GM18511 (cell line): ENCODE results near the gene PHLDA1.

Experiments
- ATAC-seq: cut with Tn5 transposase; IDR thresholded peaks from one replicate; pipeline ENCODE4 v1.9.1; 2021; ENCODE audit warnings: mild to moderate bottlenecking, moderate library complexity; ENCODE audit not compliant: unreplicated experiment

The PHLDA1 gene

GRCh38 chr12:76038176-76038575 lies 6.6 kb upstream of the PHLDA1 start:
- no peak for ATAC-seq

DNA sequence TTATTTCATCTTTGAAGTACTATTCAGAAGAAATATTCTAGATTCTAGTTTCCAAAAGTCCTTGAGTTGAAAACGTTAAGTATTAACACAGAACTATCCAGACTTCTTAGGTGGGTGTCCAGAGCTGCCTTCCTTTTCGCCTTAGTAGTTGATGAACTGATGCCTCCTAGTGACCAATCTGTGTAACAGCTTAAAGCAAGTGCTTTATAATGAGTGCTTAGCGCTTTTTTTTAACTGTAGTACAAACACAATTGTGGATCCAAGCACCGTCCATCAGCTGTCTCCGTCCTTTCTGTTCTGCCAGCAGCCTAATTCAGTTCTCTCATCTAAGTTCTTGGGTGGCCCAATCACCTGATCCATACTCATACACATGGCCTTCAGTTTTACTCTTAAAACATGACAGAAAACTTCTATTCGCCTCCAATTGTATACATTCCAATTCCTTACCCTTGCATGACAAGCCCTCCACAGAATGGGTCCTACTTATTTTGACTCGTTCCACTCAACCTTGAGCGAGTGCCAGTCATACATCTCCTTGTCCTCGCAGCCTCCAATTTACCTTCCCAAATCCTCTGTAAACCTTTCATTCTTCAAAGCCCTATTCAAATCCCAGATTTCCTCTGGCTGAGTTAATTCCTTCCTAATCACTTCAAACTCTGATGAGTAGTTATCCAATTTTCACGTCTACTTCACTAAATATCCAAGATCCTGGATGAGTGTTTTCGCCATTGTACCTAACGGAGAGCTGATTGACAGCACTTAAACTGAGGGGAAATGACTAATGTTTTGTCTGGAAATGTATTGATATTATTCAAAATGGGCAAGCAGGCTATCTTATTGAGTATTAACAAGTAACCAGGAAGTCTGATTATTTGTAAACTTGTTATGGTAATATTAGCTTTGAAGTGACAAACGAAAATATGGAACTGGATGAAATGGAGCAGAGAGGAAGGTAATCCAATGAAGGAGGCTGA lies 5.8 kb upstream of the PHLDA1 start:
- peak; percentile 55 for ATAC-seq

DNA sequence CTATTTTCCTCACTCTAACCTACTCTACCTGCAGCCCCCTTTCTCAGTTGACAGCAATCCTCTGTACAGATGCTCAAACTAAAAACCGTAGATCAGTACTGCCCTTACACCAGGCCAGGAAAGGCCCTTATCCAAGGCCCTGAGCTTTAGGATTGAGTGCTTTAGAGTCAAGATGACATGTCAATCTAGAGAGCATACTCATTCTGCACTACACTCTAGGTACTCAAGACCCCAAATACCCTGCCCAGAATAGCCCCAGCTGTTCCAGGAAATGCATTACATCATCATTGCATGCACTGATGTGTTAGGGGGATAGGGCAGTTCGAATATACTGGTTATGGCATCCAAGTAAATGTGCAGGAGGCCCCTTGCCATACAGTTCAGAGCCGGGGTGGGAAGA lies 3.5 kb upstream of the PHLDA1 start:
- no peak for ATAC-seq

DNA sequence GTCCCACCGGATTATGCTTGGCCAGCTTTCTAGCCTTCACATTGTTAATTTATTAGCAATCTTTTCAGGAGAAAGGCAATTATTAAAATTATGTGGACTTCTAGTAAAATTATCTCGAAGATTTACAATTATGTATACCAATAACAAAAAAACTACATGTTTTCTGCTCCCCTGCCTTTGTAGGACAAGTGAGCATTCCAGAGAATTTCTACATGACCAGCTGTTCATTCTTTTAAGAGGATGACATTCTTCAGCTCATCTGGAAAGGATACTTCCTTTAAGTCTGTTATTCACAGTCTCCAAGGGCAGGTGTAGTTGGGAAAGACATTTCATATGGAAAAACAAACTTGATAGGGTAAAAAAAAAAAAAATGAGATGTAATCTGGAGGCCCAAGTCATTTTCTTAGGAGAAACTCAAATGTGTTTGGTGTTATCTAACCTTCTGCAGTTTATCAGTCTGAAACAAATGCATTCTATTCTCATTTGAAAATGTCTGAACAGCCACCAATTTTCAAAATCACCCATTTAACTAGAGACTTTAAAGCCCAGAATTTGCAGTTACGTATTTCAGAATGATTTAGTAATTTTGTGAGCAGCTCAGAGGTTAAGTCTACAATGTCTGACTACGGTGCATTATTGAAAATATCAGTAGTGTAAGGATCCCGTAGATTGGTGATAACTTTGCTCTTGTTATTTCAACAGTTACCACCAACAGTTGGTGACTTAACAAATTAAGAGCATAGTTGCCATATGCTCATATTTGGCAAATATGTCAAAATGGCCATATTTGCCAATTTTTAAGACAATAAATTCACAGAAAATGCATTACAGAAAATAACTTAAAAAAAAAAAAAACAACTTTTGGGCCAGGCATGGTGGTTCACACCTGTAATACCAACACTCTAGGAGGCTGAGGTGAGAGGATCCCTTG lies 1.8 kb upstream of the PHLDA1 start:
- ATAC-seq, result no peak

- peak; percentile 33 for ATAC-seq
Measured at GRCh38 chr12:76032043-76032981, 736 bp upstream of the PHLDA1 start.

DNA sequence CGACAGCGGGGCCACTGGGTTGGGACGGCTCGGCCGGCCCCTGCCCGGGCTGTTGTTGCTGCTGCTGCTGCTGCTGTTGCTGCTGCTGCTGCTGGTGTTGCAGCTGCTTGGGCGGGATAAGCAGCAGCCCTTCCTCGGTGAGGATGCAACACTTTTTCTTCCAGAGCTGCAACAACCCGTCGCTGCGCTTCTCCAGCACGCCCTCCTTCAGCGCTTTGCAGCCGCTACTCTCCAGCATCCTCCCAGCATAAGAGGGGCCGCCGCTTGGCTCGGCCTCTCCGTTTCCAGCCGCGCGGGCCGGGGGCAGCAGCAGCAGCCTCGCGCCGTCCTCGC lies 529 bp downstream of the PHLDA1 start:
- peak; percentile 22 for ATAC-seq

DNA sequence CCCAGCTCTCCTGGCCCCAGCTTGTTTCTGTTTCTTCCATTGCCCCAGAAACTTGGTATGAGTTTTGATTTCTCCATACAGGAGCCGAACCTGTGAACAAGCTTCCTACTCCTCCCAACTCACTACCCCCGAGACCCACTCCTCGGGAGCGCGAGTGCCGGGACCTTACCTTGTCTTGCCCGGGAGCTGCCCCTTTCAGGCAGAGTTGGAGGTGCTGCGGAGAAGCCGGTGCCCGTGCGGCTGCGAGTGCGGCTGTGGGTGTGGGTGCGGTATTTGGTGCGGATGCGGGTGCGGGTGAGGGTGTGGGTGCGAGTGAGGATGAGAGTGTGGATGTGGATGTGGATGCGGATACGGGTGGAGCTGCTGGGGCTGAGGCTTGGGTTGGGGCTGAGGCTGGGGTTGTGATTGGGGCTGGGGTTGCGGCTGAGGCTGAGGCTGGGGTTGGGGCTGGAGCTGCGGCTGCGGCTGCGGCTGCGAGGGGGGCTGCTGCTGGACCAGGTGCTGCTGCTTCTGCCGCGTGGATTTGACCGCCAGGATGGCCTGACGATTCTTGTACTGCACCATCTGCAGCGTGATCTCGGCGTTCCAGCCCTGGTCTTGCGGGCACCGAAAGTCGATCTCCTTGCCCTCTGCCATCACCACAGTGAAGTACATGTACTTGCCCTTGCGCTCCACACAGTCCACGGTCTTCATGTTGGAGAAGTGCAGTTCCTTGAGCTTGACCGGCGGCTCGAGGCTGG lies 1.1 kb downstream of the PHLDA1 start:
- ATAC-seq, result no peak

DNA sequence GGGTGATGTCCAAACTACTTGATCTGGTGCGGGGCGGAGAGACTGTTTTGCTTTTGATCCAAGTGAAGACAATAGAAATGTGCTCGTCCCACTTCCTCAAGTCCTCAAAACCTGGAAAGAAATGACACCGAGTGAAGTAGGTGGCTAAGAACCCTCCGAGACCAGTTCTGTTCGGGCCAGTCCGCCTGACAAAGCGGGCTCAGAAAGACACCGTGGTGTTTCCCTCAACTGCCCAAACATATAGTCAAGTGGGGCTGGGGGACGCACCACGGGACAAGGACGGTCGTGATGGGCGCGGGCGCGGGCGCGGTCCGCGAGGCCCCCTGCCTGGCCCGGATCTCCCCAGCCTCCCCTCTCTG lies 1.6 kb downstream of the PHLDA1 start:
- ATAC-seq, result no peak

GRCh38 chr12:76028571-76029277 lies 2.9 kb downstream of the PHLDA1 start:
- no peak for ATAC-seq

- ATAC-seq, result no peak
Measured at GRCh38 chr12:76026643-76027063, 4.9 kb downstream of the PHLDA1 start.

GRCh38 chr12:76025601-76026575 lies 5.7 kb downstream of the PHLDA1 start:
- no peak for ATAC-seq

DNA sequence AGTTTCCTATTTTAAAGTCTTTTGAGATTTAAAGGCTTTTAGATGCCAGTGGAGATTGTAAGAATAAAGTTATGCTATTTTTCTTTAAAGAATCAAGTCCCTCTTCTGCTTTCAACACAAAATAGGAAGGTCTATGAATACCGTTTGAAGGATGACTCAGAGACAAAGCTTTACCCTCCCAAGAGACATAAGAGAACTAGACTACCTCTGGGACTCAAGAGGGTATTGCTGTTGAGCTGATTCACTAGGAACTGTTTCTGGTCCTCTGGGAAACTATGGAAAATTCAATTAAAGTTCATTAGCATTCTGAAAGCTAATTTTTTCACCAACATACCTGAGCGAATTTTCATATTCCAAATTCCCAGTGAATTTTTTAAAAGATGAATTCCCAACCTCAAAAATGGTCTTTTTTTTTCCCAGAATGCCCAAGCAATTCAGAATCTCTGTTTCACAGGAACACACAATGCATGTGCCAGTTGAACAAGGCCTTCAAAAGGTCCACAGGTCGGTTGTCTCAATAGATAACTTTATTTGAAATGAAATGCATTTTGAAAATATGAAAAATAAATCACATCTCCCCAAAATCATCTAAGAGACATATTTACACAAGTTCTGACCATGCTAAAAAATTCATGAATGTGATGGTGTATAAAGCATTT lies 6.5 kb downstream of the PHLDA1 start:
- no peak for ATAC-seq

DNA sequence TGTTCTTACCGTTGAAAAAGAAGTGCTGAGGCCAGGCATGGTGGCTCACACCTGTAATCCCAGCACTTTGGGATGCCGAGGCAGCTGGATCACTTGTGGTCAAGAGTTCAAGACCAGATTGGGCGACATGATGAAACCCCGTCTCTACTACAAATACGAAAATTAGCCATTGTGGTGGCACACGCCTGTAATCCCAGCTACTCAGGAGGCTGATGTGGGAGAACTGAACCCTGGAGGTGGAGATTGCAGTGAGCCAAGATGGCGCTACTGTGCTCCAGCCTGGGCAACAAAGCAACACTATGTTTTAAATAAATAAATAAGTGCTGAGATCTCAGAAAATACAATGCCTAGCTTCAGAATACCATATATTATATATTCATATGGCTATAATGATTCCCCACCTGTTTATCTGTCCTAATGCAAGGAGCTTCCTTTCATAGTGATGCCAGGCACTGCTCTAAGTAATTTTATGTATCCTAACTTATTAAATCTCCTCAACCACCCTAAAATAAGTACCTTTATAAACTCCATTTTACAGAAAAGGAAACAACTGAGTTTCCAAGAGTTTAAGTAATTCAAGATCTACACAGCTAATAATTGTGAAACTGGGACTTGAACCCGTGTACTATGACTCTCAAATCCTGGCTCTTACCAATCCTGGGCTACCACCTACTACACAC lies 7.3 kb downstream of the PHLDA1 start:
- no peak for ATAC-seq

GRCh38 chr12:76023069-76023690 lies 8.4 kb downstream of the PHLDA1 start:
- no peak for ATAC-seq

GRCh38 chr12:76022506-76022905 lies 9.1 kb downstream of the PHLDA1 start:
- ATAC-seq, result no peak
